Measurements from ENCODE around the gene CLASP1.

DNA sequence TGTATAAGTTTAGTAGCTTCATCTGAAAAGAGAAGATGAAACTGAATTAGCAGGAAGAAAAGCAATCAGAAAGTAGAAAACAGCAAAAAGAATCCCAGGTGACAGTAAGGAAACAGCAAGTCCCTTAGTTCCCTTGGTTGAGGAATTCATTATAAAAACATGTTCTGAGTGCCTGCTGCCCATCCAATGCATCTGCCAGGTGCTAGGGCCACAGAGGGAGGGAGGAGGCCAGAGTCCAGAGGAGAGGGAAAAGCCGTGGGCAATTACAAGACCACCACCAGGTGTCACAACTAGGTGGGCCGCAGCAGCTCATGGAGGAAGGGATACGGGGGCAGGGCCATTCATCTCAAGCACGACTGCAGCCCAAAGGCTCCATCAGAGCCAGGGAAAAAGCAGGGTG is 308.3 kb downstream of the CLASP1 start:
- no peak for TF ChIP-seq EZH2 (IDR thresholded peaks at IDR 0.05; ENCODE audit: insufficient read depth, poor library complexity, severe bottlenecking)
- TF ChIP-seq EZH2phosphoT487 (IDR thresholded peaks at IDR 0.05; ENCODE audit: insufficient read depth, low read depth) = no peak

Data from GM23248 (cell line).